Nucleus accumbens (tissue), 56 donors: ENCODE results near the gene OMA1.

Experiments used
- DNase-seq, 56 donors: peaks; one replicate each; lab custom pipeline; 2025; lab: John Stamatoyannopoulos, UW

OMA1 gene

GRCh38 chr1:58435376-58435775 is 111.2 kb downstream of the OMA1 start:
- DNase-seq: no peak

- no peak for DNase-seq
Measured at GRCh38 chr1:58434607-58435006, 111.9 kb downstream of the OMA1 start.

- no peak for DNase-seq
Measured at GRCh38 chr1:58434181-58434580, 112.3 kb downstream of the OMA1 start.

GRCh38 chr1:58432851-58433668 is 113.5 kb downstream of the OMA1 start:
- DNase-seq: peak in 36 of 56 donors; percentile 3 to 71 (median 20)

GRCh38 chr1:58431901-58432620 is 114.5 kb downstream of the OMA1 start:
- no peak for DNase-seq
